K562 (cell line): ENCODE data around the gene POLA1. TPM values are rescaled to one million over a fixed set of nuclear protein-coding genes. Genes with fewer than 3 reads are reported as not detected.
A peak's percentile ranks its signal among the peaks of the same experiment; 100 is the strongest.

ENCODE experiments used
- ATAC-seq: fragments of 200-7000 bp; cut with Tn5 transposase; 3 replicates; pipeline ENCODE4 v1.9.1; 2020; ENCODE audit warnings: moderate library complexity
- BruUV-seq: library from RNA; stranded (reverse); fragments of 400-500 nt; replicated peaks from 2 replicates; lab custom pipeline; 2021; lab: Mats Ljungman, UMichigan
- CTCF ChIA-PET: fragments of 300-600 bp; formaldehyde crosslinking; extraction: SDS; loops from one replicate; lab custom pipeline; 2021; ENCODE audit warnings: low intra/inter-chr PET ratio; lab: Yijun Ruan, JAX
- POLR2A ChIA-PET: fragments of 300-600, 350-650 bp; sonication (Branson Sonifier 250); formaldehyde crosslinking; extraction: SDS; loops from one replicate; lab custom pipeline; 2021; ENCODE audit warnings: antibody characterized with exemption, inconsistent platforms; lab: Yijun Ruan, JAX
- DNase-seq, 4 experiments: peaks; one replicate each; pipeline versions ENCODE4 v3.0.0 to v3.0.0-alpha.2; 2011 to 2018; ENCODE audit warnings: low spot score in 3 of 4, mixed read lengths in 3 of 4; ENCODE audit errors: extremely low read depth in 1 of 4
- FAIRE-seq: peaks from 2 replicates; lab custom pipeline; 2011; peaks lifted over from hg19 to GRCh38; lab: Jason Lieb, UNC
- H2AFZ ChIP-seq: 2 replicates; pipeline ENCODE4 v1.6.0; 2011; ENCODE audit warnings: low read depth, low read length, control low read depth, inconsistent platforms
- H3K27ac ChIP-seq: fragments of 200-600 bp; 3 replicates; pipeline ENCODE4 v1.8.0; 2011; ENCODE audit warnings: low read depth, mild to moderate bottlenecking, control low read depth, inconsistent platforms, low read length, moderate library complexity, mixed read lengths; ENCODE audit errors: extremely low read depth
- H3K27me3 ChIP-seq, 2 experiments: fragments of 300-600 bp in 1 of 2; 2 replicates in 1 of 2; 3 replicates in 1 of 2; pipeline versions ENCODE4 v1.6.0 to v1.8.0; 2011; ENCODE audit warnings: inconsistent platforms in 2 of 2, low read length in 2 of 2, mild to moderate bottlenecking in 1 of 2, mixed read lengths in 1 of 2, moderate library complexity in 1 of 2; ENCODE audit not compliant: control insufficient read depth in 2 of 2, insufficient read depth in 2 of 2
- H3K36me3 ChIP-seq: fragments of 300-600 bp; 3 replicates; pipeline ENCODE4 v1.8.0; 2011; ENCODE audit warnings: mild to moderate bottlenecking, low read length, inconsistent platforms; ENCODE audit not compliant: control insufficient read depth, insufficient read depth
- H3K4me1 ChIP-seq, 2 experiments: fragments of 200-600 bp in 1 of 2; replicated peaks in 1 of 2; 2 replicates in 1 of 2; 3 replicates in 1 of 2; pipeline versions ENCODE4 v1.5.1 to v1.8.0; 2011; ENCODE audit warnings: inconsistent platforms in 2 of 2, low read length in 2 of 2, mild to moderate bottlenecking in 1 of 2, mixed read lengths in 1 of 2, moderate library complexity in 1 of 2; ENCODE audit not compliant: control insufficient read depth in 2 of 2, insufficient read depth in 2 of 2
- H3K4me2 ChIP-seq: 2 replicates; pipeline ENCODE4 v1.6.1; 2011; ENCODE audit warnings: low read length, control low read depth, inconsistent platforms, mixed read lengths; ENCODE audit not compliant: insufficient read depth
- H3K4me3 ChIP-seq: fragments of 200-600 bp; sonication (generic), shearing (Covaris generic); 2 replicates; pipeline ENCODE4 v1.5.1; 2016; ENCODE audit warnings: control low read depth, inconsistent platforms
- H3K79me2 ChIP-seq: fragments of 200-600 bp; 3 replicates; pipeline ENCODE4 v1.8.0; 2011; ENCODE audit warnings: low read length, inconsistent platforms; ENCODE audit not compliant: control insufficient read depth, insufficient read depth
- H3K9ac ChIP-seq, 2 experiments: 2 replicates each; pipeline versions ENCODE4 v1.6.0 to v1.6.1; 2011; ENCODE audit warnings: low read depth in 2 of 2, low read length in 2 of 2, control low read depth in 1 of 2, inconsistent platforms in 1 of 2, mild to moderate bottlenecking in 1 of 2, mixed read lengths in 1 of 2; ENCODE audit not compliant: insufficient read depth in 1 of 2
- H3K9me1 ChIP-seq: one replicate; pipeline ENCODE4 v1.6.0; 2011; ENCODE audit warnings: inconsistent platforms, mild to moderate bottlenecking, low read length, moderate library complexity; ENCODE audit not compliant: control insufficient read depth, insufficient read depth
- H3K9me3 ChIP-seq: replicated peaks from 2 replicates; pipeline ENCODE4 v1.5.1; 2011; ENCODE audit warnings: low read depth, low read length, inconsistent platforms; ENCODE audit not compliant: control insufficient read depth, insufficient read depth
- H4K20me1 ChIP-seq: replicated peaks from 2 replicates; pipeline ENCODE4 v1.6.1; 2011; ENCODE audit warnings: low read length, inconsistent platforms, mixed read lengths; ENCODE audit not compliant: control insufficient read depth, insufficient read depth
- CEBPB ChIP-seq: fragments of 450-650 bp; IDR thresholded peaks from 2 replicates; pipeline ENCODE4 v1.6.1; 2016; ENCODE audit warnings: missing genetic modification characterization, missing compliant biosample characterization
- GTF2F1 ChIP-seq: IDR thresholded peaks from 2 replicates; pipeline ENCODE4 v1.6.1; 2011; ENCODE audit warnings: low read depth, low read length, improper control_type of control experiment
- NFATC3 ChIP-seq: fragments of 450-650 bp; IDR thresholded peaks from 2 replicates; pipeline ENCODE4 v1.6.1; 2017; ENCODE audit warnings: mild to moderate bottlenecking
- ZNF695 ChIP-seq: fragments of 450-650 bp; formaldehyde crosslinking; IDR thresholded peaks from 2 replicates; pipeline ENCODE4 v1.4.0; 2020; ENCODE audit warnings: mild to moderate bottlenecking, moderate library complexity
- WGBS: fragments of 100-300 bp; shearing (Covaris generic); methylation state at CpG from one replicate; pipeline ENCODE4 v1.1.6; 2016; ENCODE audit warnings: low coverage, mixed read lengths; ENCODE audit not compliant: insufficient coverage; ENCODE audit errors: missing lambda C conversion rate; 5-methylcytosine and 5-hydroxymethylcytosine counted together
- in situ Hi-C: fragments of 300-500 bp; cut with MboI; formaldehyde crosslinking; loops from 4 replicates; pipeline ENCODE4 v1.15.0; 2018; ENCODE audit warnings: inconsistent platforms, mixed read lengths
- intact Hi-C: fragments of 100-400 bp; cut with micrococcal nuclease; formaldehyde crosslinking; loops from 2 replicates; pipeline ENCODE4 v1.14.2; 2022
- polyA plus RNA-seq, 8 experiments: library from polyadenylated mRNA; depleted of rRNA in 4 of 8; stranded (reverse) in 5 of 8; unstranded in 3 of 8; fragments of >200 nt; fragmentation: Nextera tagmentation in 2 of 8; fragmentation: Illumina TruSeq in 1 of 8; extraction: Ambion mirVana in 2 of 8; extraction: Trizol in 1 of 8; gene quantifications; 2 replicates each; pipeline versions ENCODE4 v1.2.1 to v1.2.3, GENCODE V29; 2011 to 2014; ENCODE audit warnings: inconsistent platforms in 1 of 8, missing spikeins in 1 of 8
- total RNA-seq, 7 experiments: library from RNA; depleted of rRNA in 6 of 7; stranded (reverse); fragments of >200 nt in 6 of 7; fragmentation: Illumina TruSeq in 2 of 7; extraction: Trizol in 2 of 7; gene quantifications; 2 replicates each; pipeline versions ENCODE4 v1.2.1 to v1.2.3, GENCODE V29; 2011 to 2021; ENCODE audit warnings: low replicate concordance in 1 of 7
- TF ChIP-seq, protein P1 (sequence below), 2 experiments: IDR thresholded peaks; 2 replicates each; pipeline ENCODE4 v1.6.1; 2011; ENCODE audit warnings: borderline replicate concordance in 1 of 2, control low read depth in 1 of 2, low read depth in 1 of 2, low read length in 1 of 2, mild to moderate bottlenecking in 1 of 2, mixed read lengths in 1 of 2, moderate library complexity in 1 of 2; ENCODE audit not compliant: insufficient read depth in 1 of 2, insufficient read length in 1 of 2, poor library complexity in 1 of 2, severe bottlenecking in 1 of 2; ENCODE audit errors: extremely low read depth in 1 of 2
- TF ChIP-seq, protein P2 (sequence below), 3 experiments: fragments of 200-800 bp in 1 of 3; sonication (Bioruptor generic) in 1 of 3; sonication (generic) in 1 of 3; formaldehyde crosslinking in 1 of 3; IDR thresholded peaks; 2 replicates each; pipeline versions ENCODE4 v1.6.1 to v1.8.0; 2016 to 2022; ENCODE audit warnings: mild to moderate bottlenecking in 2 of 3, missing compliant biosample characterization in 2 of 3, missing genetic modification characterization in 2 of 3, missing genetic modification reagents in 1 of 3
- TF ChIP-seq, protein P3 (sequence below): fragments of 250-450 bp; sonication (Bioruptor Pico); IDR thresholded peaks from 2 replicates; pipeline ENCODE4 v1.5.0; 2020; ENCODE audit warnings: mild to moderate bottlenecking, borderline replicate concordance

POLA1 gene
- total and polyA plus RNA-seq, 9 of the 15 experiments (the other 6 are each of a cell fraction or from before 2014, with no cell fraction given) = 8.6 to 48.4 (median 27.4) TPM

DNA sequence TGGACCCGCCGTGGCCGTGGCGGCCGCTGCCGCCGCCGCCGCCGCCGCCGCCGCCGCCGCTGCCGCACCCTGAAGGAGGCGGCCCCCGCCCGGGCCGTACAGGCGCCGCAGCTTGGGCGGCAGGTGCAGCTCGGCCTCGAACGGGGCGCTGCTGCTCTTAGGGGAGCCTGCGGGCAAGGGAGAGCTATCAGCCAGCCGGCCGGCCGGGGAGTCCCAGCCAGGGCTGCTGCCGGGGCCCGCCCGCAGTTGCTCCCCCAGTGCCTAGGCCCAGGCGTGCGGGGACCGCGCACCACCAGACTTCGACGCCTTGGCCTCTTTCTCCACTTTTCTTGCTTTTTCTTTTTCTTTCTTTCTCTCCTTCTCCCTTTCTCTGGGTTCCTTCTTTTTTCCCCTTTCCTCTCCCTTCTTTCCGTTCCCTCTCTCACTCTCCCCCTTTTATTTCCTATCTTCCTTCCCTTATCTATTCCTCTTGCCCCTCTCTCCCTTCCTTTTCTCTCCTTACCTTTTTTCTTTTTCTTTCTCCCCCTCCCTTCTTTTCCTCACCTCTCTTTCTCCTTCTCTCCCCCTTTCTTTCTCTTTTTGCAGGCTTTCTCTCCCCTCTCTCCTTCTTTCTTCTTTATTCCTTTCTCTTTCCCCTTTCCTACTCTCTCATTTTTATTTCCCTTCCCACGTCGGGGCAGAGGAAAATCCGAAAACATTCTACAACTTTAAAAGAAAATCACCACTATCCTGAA is 320.1 kb downstream of the POLA1 start:
- FAIRE-seq (no peak), ATAC-seq (peak; percentile 78), DNase-seq (peak; percentile 36 to 55 (median 40))
- no peaks in the 10 kb centered on the region for H3K9me1 ChIP-seq
- H3K4me2 ChIP-seq = no peak overlapping the region
- peaks cover 13 to 69% of the 10 kb centered on the region in 2 experiments for H3K27me3 ChIP-seq
- no peak overlapping the region for H2AFZ ChIP-seq
- no TSS peak for BruUV-seq
- ChIA-PET CTCF (no interaction called here), POLR2A (no interaction called here)
- no peak overlapping the region for H3K27ac ChIP-seq
- WGBS = 6% methylated on average over 7 of the region's 44 CpGs
- no peak overlapping the region for H3K4me3 ChIP-seq
- H3K79me2 ChIP-seq = no peaks in the 10 kb centered on the region
- H3K9me3 ChIP-seq = no peaks in the 10 kb centered on the region
- peaks cover 0 to 28% of the 10 kb centered on the region in 2 experiments; a peak in 2 of 5 replicates for H3K4me1 ChIP-seq
- intact Hi-C loops = no loop called here
- no peak overlapping the region for H3K9ac ChIP-seq
- H4K20me1 ChIP-seq = no peaks in the 10 kb centered on the region
- in situ Hi-C loops = no loop called here
- no peaks in the 10 kb centered on the region for H3K36me3 ChIP-seq
- TF ChIP-seq, protein P1, sequence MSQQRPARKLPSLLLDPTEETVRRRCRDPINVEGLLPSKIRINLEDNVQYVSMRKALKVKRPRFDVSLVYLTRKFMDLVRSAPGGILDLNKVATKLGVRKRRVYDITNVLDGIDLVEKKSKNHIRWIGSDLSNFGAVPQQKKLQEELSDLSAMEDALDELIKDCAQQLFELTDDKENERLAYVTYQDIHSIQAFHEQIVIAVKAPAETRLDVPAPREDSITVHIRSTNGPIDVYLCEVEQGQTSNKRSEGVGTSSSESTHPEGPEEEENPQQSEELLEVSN (IDR thresholded peaks at IDR 0.05; ENCODE audit: borderline replicate concordance in 1 of 2, extremely low read depth in 1 of 2, insufficient read depth in 1 of 2, insufficient read length in 1 of 2, low read depth in 1 of 2, low read length in 1 of 2, poor library complexity in 1 of 2, severe bottlenecking in 1 of 2) = peak in 1 of 2 experiments; percentile 38
- TF ChIP-seq, protein P2, sequence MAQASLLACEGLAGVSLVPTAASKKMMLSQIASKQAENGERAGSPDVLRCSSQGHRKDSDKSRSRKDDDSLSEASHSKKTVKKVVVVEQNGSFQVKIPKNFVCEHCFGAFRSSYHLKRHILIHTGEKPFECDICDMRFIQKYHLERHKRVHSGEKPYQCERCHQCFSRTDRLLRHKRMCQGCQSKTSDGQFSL (CRISPR knock-in tag; IDR thresholded peaks at IDR 0.05) = no peak
- TF ChIP-seq, protein P2 (tag; IDR thresholded peaks at IDR 0.05) = no peak
- TF ChIP-seq, protein P3, sequence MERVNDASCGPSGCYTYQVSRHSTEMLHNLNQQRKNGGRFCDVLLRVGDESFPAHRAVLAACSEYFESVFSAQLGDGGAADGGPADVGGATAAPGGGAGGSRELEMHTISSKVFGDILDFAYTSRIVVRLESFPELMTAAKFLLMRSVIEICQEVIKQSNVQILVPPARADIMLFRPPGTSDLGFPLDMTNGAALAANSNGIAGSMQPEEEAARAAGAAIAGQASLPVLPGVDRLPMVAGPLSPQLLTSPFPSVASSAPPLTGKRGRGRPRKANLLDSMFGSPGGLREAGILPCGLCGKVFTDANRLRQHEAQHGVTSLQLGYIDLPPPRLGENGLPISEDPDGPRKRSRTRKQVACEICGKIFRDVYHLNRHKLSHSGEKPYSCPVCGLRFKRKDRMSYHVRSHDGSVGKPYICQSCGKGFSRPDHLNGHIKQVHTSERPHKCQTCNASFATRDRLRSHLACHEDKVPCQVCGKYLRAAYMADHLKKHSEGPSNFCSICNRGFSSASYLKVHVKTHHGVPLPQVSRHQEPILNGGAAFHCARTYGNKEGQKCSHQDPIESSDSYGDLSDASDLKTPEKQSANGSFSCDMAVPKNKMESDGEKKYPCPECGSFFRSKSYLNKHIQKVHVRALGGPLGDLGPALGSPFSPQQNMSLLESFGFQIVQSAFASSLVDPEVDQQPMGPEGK (CRISPR knock-in tag) = no peak
- TF ChIP-seq ZNF695 (CRISPR knock-in tag) (no peak), CEBPB (tag) (no peak), NFATC3 (no peak), GTF2F1 (no peak)
